Neuronal stem cell (in vitro differentiated cells): ENCODE data around the gene KNL1. TPM values are rescaled to one million over a fixed set of nuclear protein-coding genes. Genes with fewer than 3 reads are reported as not detected.

Experiments used
- DNase-seq: peaks from one replicate; pipeline ENCODE4 v3.0.0-alpha.2; 2013; ENCODE audit warnings: low spot score
- H2AFZ ChIP-seq: one replicate; pipeline ENCODE4 v1.6.1; 2013; ENCODE audit warnings: mild to moderate bottlenecking, low read length, inconsistent platforms
- H2AK5ac ChIP-seq: 2 replicates; pipeline ENCODE4 v1.6.1; 2013; ENCODE audit warnings: low read depth, mild to moderate bottlenecking, inconsistent platforms, low read length, moderate library complexity, mixed read lengths
- H2BK120ac ChIP-seq: 2 replicates; pipeline ENCODE4 v1.6.1; 2013; ENCODE audit warnings: low read depth, mild to moderate bottlenecking, inconsistent platforms, low read length, moderate library complexity, mixed read lengths
- H2BK12ac ChIP-seq: one replicate; pipeline ENCODE4 v1.6.1; 2013; ENCODE audit warnings: low read length, inconsistent platforms
- H2BK15ac ChIP-seq: 2 replicates; pipeline ENCODE4 v1.6.1; 2013; ENCODE audit warnings: mild to moderate bottlenecking, low read length, inconsistent platforms, mixed read lengths
- H2BK5ac ChIP-seq: one replicate; pipeline ENCODE4 v1.6.1; 2013; ENCODE audit warnings: inconsistent platforms, mild to moderate bottlenecking, low read length, moderate library complexity
- H3K14ac ChIP-seq: one replicate; pipeline ENCODE4 v1.6.1; 2013; ENCODE audit warnings: low read length, inconsistent platforms
- H3K18ac ChIP-seq: 2 replicates; pipeline ENCODE4 v1.6.1; 2013; ENCODE audit warnings: low read length, inconsistent platforms
- H3K23ac ChIP-seq: 2 replicates; pipeline ENCODE4 v1.6.1; 2013; ENCODE audit warnings: low read depth, mild to moderate bottlenecking, mixed read lengths, low read length, inconsistent platforms; ENCODE audit not compliant: poor library complexity
- H3K27ac ChIP-seq: replicated peaks from 3 replicates; pipeline ENCODE4 v1.5.1; 2013; ENCODE audit warnings: low read length, inconsistent platforms
- H3K27me3 ChIP-seq, 3 experiments: 2 replicates each; pipeline ENCODE4 v1.6.1; 2013; ENCODE audit warnings: low read length in 3 of 3, mild to moderate bottlenecking in 2 of 3, inconsistent platforms in 1 of 3, low read depth in 1 of 3, mixed read lengths in 1 of 3, moderate library complexity in 1 of 3; ENCODE audit not compliant: control insufficient read depth in 3 of 3, insufficient read depth in 3 of 3
- H3K36me3 ChIP-seq, 2 donors: replicated peaks in 1 of 2; 2 replicates each; pipeline ENCODE4 v1.6.1; 2013; ENCODE audit warnings: low read length in 2 of 2; ENCODE audit not compliant: control insufficient read depth in 2 of 2, insufficient read depth in 2 of 2
- H3K4ac ChIP-seq: 2 replicates; pipeline ENCODE4 v1.6.1; 2013; ENCODE audit warnings: inconsistent platforms, mild to moderate bottlenecking, low read length, moderate library complexity
- H3K4me1 ChIP-seq, 2 donors: 1 replicate in 1 of 2; 2 replicates in 1 of 2; pipeline ENCODE4 v1.6.1; 2013; ENCODE audit warnings: low read length in 2 of 2, low read depth in 1 of 2; ENCODE audit not compliant: control insufficient read depth in 2 of 2, insufficient read depth in 1 of 2
- H3K4me2 ChIP-seq: one replicate; pipeline ENCODE4 v1.6.1; 2013; ENCODE audit warnings: mild to moderate bottlenecking, low read length, inconsistent platforms; ENCODE audit not compliant: insufficient read depth, poor library complexity, severe bottlenecking
- H3K4me3 ChIP-seq, 2 donors: 2 replicates each; pipeline ENCODE4 v1.5.1; 2013; ENCODE audit warnings: low read length in 2 of 2, mild to moderate bottlenecking in 2 of 2, inconsistent platforms in 1 of 2, moderate library complexity in 1 of 2
- H3K79me1 ChIP-seq: one replicate; pipeline ENCODE4 v1.6.1; 2013; ENCODE audit warnings: low read depth, mild to moderate bottlenecking, inconsistent platforms, low read length, moderate library complexity
- H3K9ac ChIP-seq: one replicate; pipeline ENCODE4 v1.6.1; 2013; ENCODE audit warnings: mild to moderate bottlenecking, low read depth, low read length, inconsistent platforms; ENCODE audit not compliant: poor library complexity
- H3K9me3 ChIP-seq, 2 donors: replicated peaks in 1 of 2; 2 replicates each; pipeline versions ENCODE3 to v1.6.1; 2013; ENCODE audit warnings: low read length in 2 of 2, mild to moderate bottlenecking in 2 of 2, inconsistent platforms in 1 of 2, low read depth in 1 of 2, mixed read lengths in 1 of 2, moderate library complexity in 1 of 2; ENCODE audit not compliant: control insufficient read depth in 2 of 2, insufficient read depth in 1 of 2
- H4K8ac ChIP-seq: one replicate; pipeline ENCODE4 v1.6.1; 2013; ENCODE audit warnings: low read depth, mild to moderate bottlenecking, inconsistent platforms, low read length, moderate library complexity
- H4K91ac ChIP-seq: one replicate; pipeline ENCODE4 v1.6.1; 2013; ENCODE audit warnings: low read length, low read depth, mild to moderate bottlenecking, inconsistent platforms; ENCODE audit not compliant: poor library complexity
- WGBS, 2 donors: extraction: QIAGEN DNeasy Blood & Tissue Kit; methylation state at CpG; one replicate each; pipeline ENCODE4 v1.1.7; 2013; ENCODE audit warnings: missing lambda C conversion rate in 2 of 2, mixed read lengths in 1 of 2; ENCODE audit not compliant: insufficient read length in 2 of 2, insufficient replicate concordance in 1 of 2; ENCODE audit errors: extremely low coverage in 2 of 2; 5-methylcytosine and 5-hydroxymethylcytosine counted together
- small RNA-seq: library from polyadenylated mRNA; stranded (forward); fragments of <200 nt; extraction: miRNeasy Mini kit (QIAGEN cat#:217004); gene quantifications from one replicate; pipeline ENCODE3, GENCODE V24; 2013; ENCODE audit not compliant: insufficient read depth

The KNL1 gene

GRCh38 chr15:40702077-40702476 is 108.0 kb downstream of the KNL1 start:
- H2BK12ac ChIP-seq = no peak overlapping the region
- no peak overlapping the region for H3K23ac ChIP-seq
- no peak overlapping the region for H2AK5ac ChIP-seq
- 100% methylated on average over 3 of the region's 7 CpGs; no CpG with 5 or more reads in 1 of the 2 donors for WGBS, 2 donors
- no peaks in the 10 kb centered on the region for H3K9me3 ChIP-seq
- DNase-seq = no peak
- H2BK120ac ChIP-seq = no peak overlapping the region
- no peak overlapping the region for H3K4ac ChIP-seq
- H3K36me3 ChIP-seq = peaks cover 12 to 94% of the 10 kb centered on the region in 2 donors
- H2BK15ac ChIP-seq = no peak overlapping the region
- H3K18ac ChIP-seq = no peak overlapping the region
- H4K8ac ChIP-seq = no peak overlapping the region
- no peak overlapping the region for H4K91ac ChIP-seq
- H3K9ac ChIP-seq = no peak overlapping the region
- H3K27me3 ChIP-seq = no peaks in the 10 kb centered on the region
- no peak overlapping the region for H3K14ac ChIP-seq
- H2AFZ ChIP-seq = no peak overlapping the region
- no peak overlapping the region for H3K4me2 ChIP-seq
- no peak overlapping the region for H3K4me3 ChIP-seq
- no peak overlapping the region for H3K27ac ChIP-seq
- no peak overlapping the region for H2BK5ac ChIP-seq
- H3K79me1 ChIP-seq = no peaks in the 10 kb centered on the region
- no peaks in the 10 kb centered on the region for H3K4me1 ChIP-seq

GRCh38 chr15:40706121-40706520 is 112.1 kb downstream of the KNL1 start:
- peaks cover 17 to 93% of the 10 kb centered on the region in 2 donors for H3K36me3 ChIP-seq

More at GRCh38 chr15:40706121-40706520, 112.1 kb downstream of the KNL1 start:
- Histone ChIP-seq H3K79me1 (no peaks in the 10 kb centered on the region), H3K9me3 (no peaks in the 10 kb centered on the region), H2BK15ac (no peak overlapping the region), H3K9ac (no peak overlapping the region), H2AK5ac (no peak overlapping the region), H3K4ac (no peak overlapping the region), H3K4me2 (no peak overlapping the region), H3K27ac (no peak overlapping the region), H2AFZ (no peak overlapping the region), H2BK120ac (no peak overlapping the region), H4K91ac (no peak overlapping the region), H2BK5ac (no peak overlapping the region), H3K23ac (no peak overlapping the region), H4K8ac (no peak overlapping the region), H3K18ac (no peak overlapping the region), H3K27me3 (no peaks in the 10 kb centered on the region), H3K4me1 (no peaks in the 10 kb centered on the region), H3K14ac (no peak overlapping the region), H3K4me3 (no peak overlapping the region), H2BK12ac (no peak overlapping the region)
- WGBS, 2 donors = no CpG with 5 or more reads among the region's 2 CpGs
- no peak for DNase-seq

Small RNAs within 50 kb of the gene (small RNA-seq; reads per million reads assigned to genes)
- gene RF00017 = not detected
- not detected for gene RN7SL376P
